Measurements from ENCODE around the gene RAB11FIP3.

- TF ChIP-seq CTCF (conservative IDR thresholded peaks at IDR 0.05; ENCODE audit: low read length) = no peak
- no peak for TF ChIP-seq EZH2phosphoT487 (IDR thresholded peaks at IDR 0.05; ENCODE audit: borderline replicate concordance, low read depth, low read length)
These were observed 25.3 kb upstream of the RAB11FIP3 start for GRCh38 chr16:400061-400591.

Measured in OCI-LY7 (cell line).